ENCODE results near the gene ART1. TPM values are rescaled to one million over a fixed set of nuclear protein-coding genes. Genes with fewer than 3 reads are reported as not detected.

ART1 gene
- total and polyA plus RNA-seq, 2 of the 8 experiments (the other 6 are each of a cell fraction or from before 2014, with no cell fraction given), result not detected

DNA sequence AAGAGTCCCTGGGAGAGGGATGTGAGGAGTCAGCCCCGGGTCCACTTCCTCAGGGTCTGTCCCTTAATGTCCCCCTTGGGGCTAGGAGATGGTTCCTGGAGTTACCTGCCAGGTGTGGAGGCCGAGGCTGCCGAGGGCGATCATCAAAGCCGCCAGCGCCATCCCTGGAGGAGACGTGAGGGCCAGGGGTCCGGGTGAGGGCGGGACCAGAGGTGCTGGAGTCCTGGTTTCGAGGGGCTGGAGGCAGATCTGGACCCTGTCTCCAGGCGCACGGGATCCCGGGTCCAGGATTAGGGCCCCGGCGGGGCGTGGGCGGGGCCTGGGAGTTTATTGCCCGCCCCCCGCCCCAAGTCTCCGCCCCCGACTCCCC, 3.2 kb upstream of the ART1 start, which contains the start of gene ART5:
ART5 (minus strand) TSS at position 292 of the 370 bp plus-strand sequence; CDS start at position 162, 130 bp downstream.
- H3K9me3 ChIP-seq (ENCODE audit: insufficient read depth in 2 of 2, low read depth in 1 of 2, low read length in 1 of 2), result peaks cover 7% of the 10 kb centered on the region in 2 experiments; a peak in 2 of 4 replicates
- 14% methylated on average over 9 of the region's 21 CpGs; no CpG with 5 or more reads in 1 of the 2 experiments for WGBS, 2 experiments (ENCODE audit: extremely low coverage in 1 of 2, insufficient coverage in 1 of 2, insufficient read length in 1 of 2, insufficient replicate concordance in 2 of 2, low coverage in 1 of 2, low lambda C conversion rate in 2 of 2, missing lambda C conversion rate in 1 of 2)
- peak within 1 kb of the TSS; percentile 59 to 63 (median 60) for H3K4me3 ChIP-seq (ENCODE audit: extremely low read depth in 1 of 4, insufficient read depth in 2 of 4, low read depth in 3 of 4, low read length in 4 of 4)
- H3K56ac ChIP-seq (replicated peaks; ENCODE audit: insufficient read length, low read depth, low read length), result peak within 1 kb of the TSS; percentile 73
- peak within 1 kb of the TSS; percentile 88 for H3K18ac ChIP-seq (ENCODE audit: extremely low read depth, low read length)
- no peak for FAIRE-seq
- peaks cover 0 to 6% (median 0%) of the 10 kb centered on the region in 4 experiments; a peak in 4 of 7 replicates for H3K27me3 ChIP-seq (replicated peaks in 1 of 4; ENCODE audit: control insufficient read depth in 3 of 4, extremely low read depth in 1 of 4, insufficient read depth in 3 of 4, low read length in 3 of 4)
- POLR2A ChIA-PET (ENCODE audit: partially characterized antibody), result no interaction called here
- no peaks in the 10 kb centered on the region for H3K79me2 ChIP-seq (ENCODE audit: control insufficient read depth in 1 of 2, insufficient read depth in 2 of 2, low read length in 2 of 2)
- peak within 1 kb of the TSS; percentile 66 for H2BK120ac ChIP-seq (replicated peaks; ENCODE audit: low read depth, low read length)
- H2AK5ac ChIP-seq (ENCODE audit: low read depth, low read length), result no peak within 1 kb of the TSS
- H3K23ac ChIP-seq (ENCODE audit: insufficient read length), result no peak within 1 kb of the TSS
- peak within 1 kb of the TSS; percentile 88 for H3K27ac ChIP-seq (ENCODE audit: low read depth, low read length)
- H2AFZ ChIP-seq (ENCODE audit: low read length), result peak within 1 kb of the TSS; percentile 79
- peak within 1 kb of the TSS in 3 of 4 experiments; percentile 45 to 66 (median 65); a peak in 6 of 7 replicates for H3K9ac ChIP-seq (replicated peaks in 1 of 4; ENCODE audit: extremely low read depth in 1 of 4, low read depth in 3 of 4, low read length in 3 of 4)
- peaks cover 0 to 10% (median 1%) of the 10 kb centered on the region in 4 experiments; a peak in 4 of 7 replicates for H3K4me1 ChIP-seq (replicated peaks in 1 of 4; ENCODE audit: control insufficient read depth in 3 of 4, insufficient read depth in 4 of 4, low read length in 3 of 4)
- H4K5ac ChIP-seq (ENCODE audit: insufficient read length, low read depth, low read length), result peak within 1 kb of the TSS; percentile 73
- H3K36me3 ChIP-seq (ENCODE audit: control insufficient read depth in 2 of 4, insufficient read depth in 4 of 4, low read length in 3 of 4), result no peaks in the 10 kb centered on the region
- peak within 1 kb of the TSS; percentile 88 to 98 for H3K4me2 ChIP-seq (ENCODE audit: insufficient read depth in 1 of 2, low read depth in 2 of 2, low read length in 2 of 2)
- peak within 1 kb of the TSS; percentile 28 for H3K14ac ChIP-seq (ENCODE audit: insufficient read length)
- H4K20me1 ChIP-seq (replicated peaks in 1 of 2; ENCODE audit: control insufficient read depth in 1 of 2, insufficient read depth in 2 of 2, low read length in 2 of 2), result no peaks in the 10 kb centered on the region
- no peaks in the 10 kb centered on the region for H3K79me1 ChIP-seq (ENCODE audit: low read depth, low read length)
- CTCF ChIA-PET (ENCODE audit: partially characterized antibody), result no interaction called here
- H2BK20ac ChIP-seq (ENCODE audit: low read length), result no peak within 1 kb of the TSS
- peaks cover 11% of the 10 kb centered on the region; the same call in 1 of the 2 replicates for H3K23me2 ChIP-seq (ENCODE audit: low read depth, low read length)
- H4K8ac ChIP-seq (ENCODE audit: extremely low read depth, insufficient read depth, low read length), result peak within 1 kb of the TSS; percentile 53; the same call in 1 of the 2 replicates
- H2BK15ac ChIP-seq (ENCODE audit: low read length), result 0 out of 2 replicates have a peak within 1 kb of the TSS, but pooled peaks have one; percentile 61
- DNase-seq (ENCODE audit: low read depth in 1 of 2, low spot score in 2 of 2), result no peak
- H2BK5ac ChIP-seq (ENCODE audit: low read depth, low read length), result peak within 1 kb of the TSS; percentile 63
- no peak within 1 kb of the TSS for H3K4ac ChIP-seq (replicated peaks; ENCODE audit: insufficient read length, low read depth, low read length)
- 0 out of 2 replicates have a peak within 1 kb of the TSS, but pooled peaks have one; percentile 76 for H2BK12ac ChIP-seq (ENCODE audit: low read depth, low read length)
- H4K91ac ChIP-seq (replicated peaks; ENCODE audit: insufficient read length, low read length), result peak within 1 kb of the TSS; percentile 92
- TF ChIP-seq KDM1A (IDR thresholded peaks at IDR 0.05; ENCODE audit: borderline replicate concordance, low read length) (no peak), RNF2 (IDR thresholded peaks at IDR 0.05; ENCODE audit: borderline replicate concordance, low read depth, low read length, missing control alignments, poor library complexity, severe bottlenecking) (no peak), GABPA (IDR thresholded peaks at IDR 0.05; ENCODE audit: borderline replicate concordance, insufficient read depth, low read length) (no peak), CHD1 (IDR thresholded peaks at IDR 0.05; ENCODE audit: low read depth, low read length) (no peak), SAP30 (IDR thresholded peaks at IDR 0.05; ENCODE audit: insufficient read depth, insufficient replicate concordance, low read length) (no peak), ZNF274 (IDR thresholded peaks at IDR 0.05; ENCODE audit: borderline replicate concordance, extremely low read depth, low read length) (no peak), EGR1 (IDR thresholded peaks at IDR 0.05; ENCODE audit: borderline replicate concordance, low read depth, low read length) (no peak), CHD2 (IDR thresholded peaks at IDR 0.05; ENCODE audit: low read length) (no peak), TBP (IDR thresholded peaks at IDR 0.05; ENCODE audit: low read depth, low read length) (0 out of 2 replicates have a peak, but pooled peaks have one; percentile 5), MAFK (IDR thresholded peaks at IDR 0.05; ENCODE audit: low read depth, low read length) (no peak)
- TF ChIP-seq, protein P1, sequence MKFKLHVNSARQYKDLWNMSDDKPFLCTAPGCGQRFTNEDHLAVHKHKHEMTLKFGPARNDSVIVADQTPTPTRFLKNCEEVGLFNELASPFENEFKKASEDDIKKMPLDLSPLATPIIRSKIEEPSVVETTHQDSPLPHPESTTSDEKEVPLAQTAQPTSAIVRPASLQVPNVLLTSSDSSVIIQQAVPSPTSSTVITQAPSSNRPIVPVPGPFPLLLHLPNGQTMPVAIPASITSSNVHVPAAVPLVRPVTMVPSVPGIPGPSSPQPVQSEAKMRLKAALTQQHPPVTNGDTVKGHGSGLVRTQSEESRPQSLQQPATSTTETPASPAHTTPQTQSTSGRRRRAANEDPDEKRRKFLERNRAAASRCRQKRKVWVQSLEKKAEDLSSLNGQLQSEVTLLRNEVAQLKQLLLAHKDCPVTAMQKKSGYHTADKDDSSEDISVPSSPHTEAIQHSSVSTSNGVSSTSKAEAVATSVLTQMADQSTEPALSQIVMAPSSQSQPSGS (IDR thresholded peaks at IDR 0.05; ENCODE audit: low read length), result no peak

All from H1 (cell line).